Fibroblast of lung (primary cell): ENCODE data around the gene PDZD7. TPM values are rescaled to one million over a fixed set of nuclear protein-coding genes. Genes with fewer than 3 reads are reported as not detected.

Experiments
- DNase-seq, 2 donors: peaks; one replicate each; pipeline versions ENCODE4 v3.0.0 to v3.0.0-alpha.2; 2010; ENCODE audit warnings: low read depth in 2 of 2
- H2AFZ ChIP-seq: 2 replicates; pipeline ENCODE4 v1.5.1; 2012; ENCODE audit warnings: low read length, control low read depth, inconsistent platforms
- H3K27ac ChIP-seq: 2 replicates; pipeline ENCODE4 v1.5.1; 2011; ENCODE audit warnings: low read length, control low read depth; ENCODE audit not compliant: insufficient read depth
- H3K27me3 ChIP-seq: 2 replicates; pipeline ENCODE4 v1.5.1; 2011; ENCODE audit warnings: mild to moderate bottlenecking, low read length; ENCODE audit not compliant: control insufficient read depth, insufficient read depth
- H3K36me3 ChIP-seq: 2 replicates; pipeline ENCODE4 v1.5.1; 2011; ENCODE audit warnings: low read length; ENCODE audit not compliant: control insufficient read depth, insufficient read depth
- H3K4me1 ChIP-seq: 2 replicates; pipeline ENCODE4 v1.5.1; 2011; ENCODE audit warnings: low read length; ENCODE audit not compliant: control insufficient read depth, insufficient read depth; ENCODE audit errors: extremely low read depth
- H3K4me2 ChIP-seq: 2 replicates; pipeline ENCODE4 v1.5.1; 2011; ENCODE audit warnings: low read length, control low read depth; ENCODE audit not compliant: insufficient read depth; ENCODE audit errors: extremely low read depth
- H3K4me3 ChIP-seq, 4 experiments: fragments of 200-600 bp in 1 of 4; sonication (generic) in 1 of 4; replicated peaks in 1 of 4; 2 replicates each; pipeline ENCODE4 v1.5.1; 2011 to 2016; ENCODE audit warnings: low read length in 4 of 4, low read depth in 3 of 4, mild to moderate bottlenecking in 3 of 4, control low read depth in 2 of 4, inconsistent platforms in 1 of 4, mixed read lengths in 1 of 4; ENCODE audit not compliant: insufficient read depth in 1 of 4; ENCODE audit errors: control extremely low read depth in 1 of 4
- H3K79me2 ChIP-seq: 2 replicates; pipeline ENCODE4 v1.5.1; 2012; ENCODE audit warnings: mild to moderate bottlenecking, low read length, inconsistent platforms; ENCODE audit not compliant: control insufficient read depth, insufficient read depth
- H3K9ac ChIP-seq: 2 replicates; pipeline ENCODE4 v1.5.1; 2011; ENCODE audit warnings: mild to moderate bottlenecking, low read length, control low read depth; ENCODE audit not compliant: insufficient read depth
- H3K9me3 ChIP-seq: 2 replicates; pipeline ENCODE4 v1.5.1; 2012; ENCODE audit warnings: low read depth, low read length; ENCODE audit not compliant: control insufficient read depth, insufficient read depth
- H4K20me1 ChIP-seq: 2 replicates; pipeline ENCODE4 v1.5.1; 2011; ENCODE audit warnings: low read length; ENCODE audit not compliant: control insufficient read depth, insufficient read depth; ENCODE audit errors: extremely low read depth
- CTCF ChIP-seq, 2 donors: IDR thresholded peaks in 1 of 2; conservative IDR thresholded peaks in 1 of 2; 1 replicate in 1 of 2; 2 replicates in 1 of 2; pipeline ENCODE4 v1.5.1; 2011 to 2012; ENCODE audit warnings: low read length in 2 of 2, control low read depth in 1 of 2, inconsistent platforms in 1 of 2, low read depth in 1 of 2, mild to moderate bottlenecking in 1 of 2
- EZH2 ChIP-seq: IDR thresholded peaks from 2 replicates; pipeline ENCODE4 v1.5.1; 2012; ENCODE audit warnings: low read length, control low read depth, mild to moderate bottlenecking; ENCODE audit errors: missing control alignments
- polyA plus RNA-seq, 2 donors: library from polyadenylated mRNA; depleted of rRNA in 1 of 2; stranded (reverse) in 1 of 2; unstranded in 1 of 2; fragments of >200 nt; gene quantifications; 2 replicates each; pipeline ENCODE4 v1.2.1, GENCODE V29; 2011 to 2012; ENCODE audit warnings: missing spikeins in 1 of 2
- total RNA-seq: library from RNA; depleted of rRNA; stranded (reverse); fragments of >200 nt; gene quantifications from 2 replicates; pipeline ENCODE4 v1.2.1, GENCODE V29; 2014

Gene PDZD7
- total and polyA plus RNA-seq, 2 donors (not counting 1 experiment from before 2014, with no cell fraction given) = 0.42 to 1.3 TPM

- peaks cover 2% of the 10 kb centered on the region for H4K20me1 ChIP-seq
- no peaks in the 10 kb centered on the region for H3K9me3 ChIP-seq
- H3K79me2 ChIP-seq = peaks cover 34% of the 10 kb centered on the region
- H3K36me3 ChIP-seq = peaks cover 44% of the 10 kb centered on the region
- no peaks in the 10 kb centered on the region for H3K27me3 ChIP-seq
- TF ChIP-seq CTCF (conservative IDR thresholded peaks at IDR 0.05 in 1 of 2, IDR thresholded peaks at IDR 0.05 in 1 of 2; ENCODE audit: low read depth in 1 of 2, low read length in 2 of 2) (no peak), EZH2 (no peak)
- H3K27ac ChIP-seq = peak overlapping the region; percentile 2
- DNase-seq = peak in 1 of 2 donors; percentile 50
- H3K4me2 ChIP-seq = no peak overlapping the region
- H3K4me3 ChIP-seq = no peak overlapping the region
- no peak overlapping the region for H2AFZ ChIP-seq
- peak overlapping the region; percentile 30 for H3K9ac ChIP-seq
- H3K4me1 ChIP-seq = peaks cover 22% of the 10 kb centered on the region
Measured at GRCh38 chr10:101006593-101007098, 24.3 kb downstream of the PDZD7 start.

GRCh38 chr10:101005869-101006567, 24.9 kb downstream of the PDZD7 start:
- H3K9me3 ChIP-seq = no peaks in the 10 kb centered on the region
- peaks cover 44% of the 10 kb centered on the region for H3K36me3 ChIP-seq
- no peak overlapping the region for H3K4me2 ChIP-seq
- no peak overlapping the region for H3K27ac ChIP-seq
- no peaks in the 10 kb centered on the region for H3K27me3 ChIP-seq
- peaks cover 39% of the 10 kb centered on the region for H3K79me2 ChIP-seq
- TF ChIP-seq CTCF (conservative IDR thresholded peaks at IDR 0.05 in 1 of 2, IDR thresholded peaks at IDR 0.05 in 1 of 2; ENCODE audit: low read depth in 1 of 2, low read length in 2 of 2) = no peak
- TF ChIP-seq EZH2 = no peak
- no peak for DNase-seq
- no peak overlapping the region for H2AFZ ChIP-seq
- H4K20me1 ChIP-seq = peaks cover 2% of the 10 kb centered on the region
- no peak overlapping the region for H3K4me3 ChIP-seq
- peaks cover 26% of the 10 kb centered on the region for H3K4me1 ChIP-seq
- H3K9ac ChIP-seq = no peak overlapping the region

- H3K79me2 ChIP-seq = peaks cover 46% of the 10 kb centered on the region
- no peak for DNase-seq
- no peaks in the 10 kb centered on the region for H3K27me3 ChIP-seq
- peaks cover 2% of the 10 kb centered on the region for H4K20me1 ChIP-seq
- no peak for TF ChIP-seq EZH2
- H3K4me1 ChIP-seq = peaks cover 29% of the 10 kb centered on the region
- no peaks in the 10 kb centered on the region for H3K9me3 ChIP-seq
- H3K27ac ChIP-seq = no peak overlapping the region
- H3K36me3 ChIP-seq = peaks cover 46% of the 10 kb centered on the region
- no peak overlapping the region for H2AFZ ChIP-seq
- H3K9ac ChIP-seq = no peak overlapping the region
- H3K4me2 ChIP-seq = no peak overlapping the region
- no peak overlapping the region for H3K4me3 ChIP-seq
Measured at GRCh38 chr10:101005361-101005760, 25.6 kb downstream of the PDZD7 start.
